IPS-18a (cell line): ENCODE measurements around the gene TASP1.

Source experiments
- H3K27ac ChIP-seq: one replicate; pipeline ENCODE4 v1.5.1; 2013; ENCODE audit warnings: low read length
- H3K27me3 ChIP-seq: one replicate; pipeline ENCODE4 v1.6.1; 2013; ENCODE audit warnings: mild to moderate bottlenecking, low read length; ENCODE audit not compliant: control insufficient read depth, insufficient read depth
- H3K36me3 ChIP-seq: one replicate; pipeline ENCODE4 v1.6.1; 2013; ENCODE audit warnings: low read depth, low read length; ENCODE audit not compliant: control insufficient read depth
- H3K4me1 ChIP-seq: one replicate; pipeline ENCODE4 v1.6.1; 2013; ENCODE audit warnings: low read depth, low read length; ENCODE audit not compliant: control insufficient read depth
- H3K4me3 ChIP-seq: one replicate; pipeline ENCODE4 v1.5.1; 2013; ENCODE audit warnings: low read length
- H3K9ac ChIP-seq: one replicate; pipeline ENCODE4 v1.6.1; 2013; ENCODE audit warnings: mild to moderate bottlenecking, low read length, moderate library complexity
- H3K9me3 ChIP-seq: one replicate; pipeline ENCODE4 v1.6.1; 2013; ENCODE audit warnings: low read depth, low read length; ENCODE audit not compliant: control insufficient read depth

The TASP1 gene

GRCh38 chr20:13453367-13453766 is 185.4 kb downstream of the TASP1 start:
- Histone ChIP-seq H3K36me3 (no peaks in the 10 kb centered on the region), H3K9me3 (no peaks in the 10 kb centered on the region), H3K4me1 (no peaks in the 10 kb centered on the region), H3K9ac (no peak overlapping the region), H3K4me3 (no peak overlapping the region), H3K27ac (no peak overlapping the region), H3K27me3 (no peaks in the 10 kb centered on the region)

- Histone ChIP-seq H3K9ac (no peak overlapping the region), H3K9me3 (no peaks in the 10 kb centered on the region), H3K27ac (no peak overlapping the region), H3K4me1 (no peaks in the 10 kb centered on the region), H3K4me3 (no peak overlapping the region), H3K36me3 (no peaks in the 10 kb centered on the region), H3K27me3 (no peaks in the 10 kb centered on the region)
Measured at GRCh38 chr20:13452470-13453124, 186.1 kb downstream of the TASP1 start.

- Histone ChIP-seq H3K9ac (no peak overlapping the region), H3K36me3 (no peaks in the 10 kb centered on the region), H3K4me1 (no peaks in the 10 kb centered on the region), H3K27ac (no peak overlapping the region), H3K27me3 (no peaks in the 10 kb centered on the region), H3K9me3 (no peaks in the 10 kb centered on the region), H3K4me3 (no peak overlapping the region)
Measured at GRCh38 chr20:13449868-13450434, 188.8 kb downstream of the TASP1 start.

GRCh38 chr20:13447385-13448180 is 191.1 kb downstream of the TASP1 start:
- Histone ChIP-seq H3K27ac (no peak overlapping the region), H3K9ac (no peak overlapping the region), H3K27me3 (no peaks in the 10 kb centered on the region), H3K4me3 (no peak overlapping the region), H3K9me3 (no peaks in the 10 kb centered on the region), H3K36me3 (no peaks in the 10 kb centered on the region), H3K4me1 (no peaks in the 10 kb centered on the region)

GRCh38 chr20:13443690-13444089 is 195.0 kb downstream of the TASP1 start:
- Histone ChIP-seq H3K27ac (no peak overlapping the region), H3K36me3 (no peaks in the 10 kb centered on the region), H3K4me3 (no peak overlapping the region), H3K27me3 (no peaks in the 10 kb centered on the region), H3K9ac (no peak overlapping the region), H3K9me3 (no peaks in the 10 kb centered on the region), H3K4me1 (no peaks in the 10 kb centered on the region)

GRCh38 chr20:13442986-13443385 is 195.7 kb downstream of the TASP1 start:
- Histone ChIP-seq H3K27ac (no peak overlapping the region), H3K4me3 (no peak overlapping the region), H3K9me3 (no peaks in the 10 kb centered on the region), H3K27me3 (no peaks in the 10 kb centered on the region), H3K9ac (no peak overlapping the region), H3K4me1 (no peaks in the 10 kb centered on the region), H3K36me3 (no peaks in the 10 kb centered on the region)

- H3K9ac ChIP-seq, result no peak overlapping the region
- H3K27me3 ChIP-seq, result no peaks in the 10 kb centered on the region
- no peaks in the 10 kb centered on the region for H3K36me3 ChIP-seq
- no peaks in the 10 kb centered on the region for H3K4me1 ChIP-seq
- H3K4me3 ChIP-seq, result no peak overlapping the region
- no peaks in the 10 kb centered on the region for H3K9me3 ChIP-seq
- H3K27ac ChIP-seq, result no peak overlapping the region
Measured at GRCh38 chr20:13441388-13441787, 197.3 kb downstream of the TASP1 start.

GRCh38 chr20:13436530-13436929 is 202.2 kb downstream of the TASP1 start:
- Histone ChIP-seq H3K9me3 (no peaks in the 10 kb centered on the region), H3K36me3 (no peaks in the 10 kb centered on the region), H3K4me3 (no peak overlapping the region), H3K4me1 (peaks cover 16% of the 10 kb centered on the region), H3K9ac (no peak overlapping the region), H3K27ac (no peak overlapping the region), H3K27me3 (no peaks in the 10 kb centered on the region)

- Histone ChIP-seq H3K4me1 (peaks cover 16% of the 10 kb centered on the region), H3K36me3 (no peaks in the 10 kb centered on the region), H3K4me3 (no peak overlapping the region), H3K27ac (no peak overlapping the region), H3K9me3 (no peaks in the 10 kb centered on the region), H3K27me3 (no peaks in the 10 kb centered on the region), H3K9ac (no peak overlapping the region)
Measured at GRCh38 chr20:13432126-13432525, 206.6 kb downstream of the TASP1 start.

GRCh38 chr20:13430346-13431002 is 208.3 kb downstream of the TASP1 start:
- no peak overlapping the region for H3K9ac ChIP-seq
- no peaks in the 10 kb centered on the region for H3K27me3 ChIP-seq
- peaks cover 15% of the 10 kb centered on the region for H3K4me1 ChIP-seq
- no peak overlapping the region for H3K27ac ChIP-seq
- no peaks in the 10 kb centered on the region for H3K36me3 ChIP-seq
- H3K4me3 ChIP-seq, result no peak overlapping the region
- H3K9me3 ChIP-seq, result no peaks in the 10 kb centered on the region

GRCh38 chr20:13428684-13429083 is 210.0 kb downstream of the TASP1 start:
- no peaks in the 10 kb centered on the region for H3K4me1 ChIP-seq
- no peak overlapping the region for H3K27ac ChIP-seq
- H3K4me3 ChIP-seq, result no peak overlapping the region
- no peaks in the 10 kb centered on the region for H3K27me3 ChIP-seq
- no peaks in the 10 kb centered on the region for H3K9me3 ChIP-seq
- no peaks in the 10 kb centered on the region for H3K36me3 ChIP-seq
- H3K9ac ChIP-seq, result no peak overlapping the region
